ENCODE results near the gene NCR2. TPM values are rescaled to one million over a fixed set of nuclear protein-coding genes. Genes with fewer than 3 reads are reported as not detected.

NCR2 gene
- total and polyA plus RNA-seq, 2 of the 13 experiments (the other 11 are each of a cell fraction or from before 2014, with no cell fraction given), result not detected

DNA sequence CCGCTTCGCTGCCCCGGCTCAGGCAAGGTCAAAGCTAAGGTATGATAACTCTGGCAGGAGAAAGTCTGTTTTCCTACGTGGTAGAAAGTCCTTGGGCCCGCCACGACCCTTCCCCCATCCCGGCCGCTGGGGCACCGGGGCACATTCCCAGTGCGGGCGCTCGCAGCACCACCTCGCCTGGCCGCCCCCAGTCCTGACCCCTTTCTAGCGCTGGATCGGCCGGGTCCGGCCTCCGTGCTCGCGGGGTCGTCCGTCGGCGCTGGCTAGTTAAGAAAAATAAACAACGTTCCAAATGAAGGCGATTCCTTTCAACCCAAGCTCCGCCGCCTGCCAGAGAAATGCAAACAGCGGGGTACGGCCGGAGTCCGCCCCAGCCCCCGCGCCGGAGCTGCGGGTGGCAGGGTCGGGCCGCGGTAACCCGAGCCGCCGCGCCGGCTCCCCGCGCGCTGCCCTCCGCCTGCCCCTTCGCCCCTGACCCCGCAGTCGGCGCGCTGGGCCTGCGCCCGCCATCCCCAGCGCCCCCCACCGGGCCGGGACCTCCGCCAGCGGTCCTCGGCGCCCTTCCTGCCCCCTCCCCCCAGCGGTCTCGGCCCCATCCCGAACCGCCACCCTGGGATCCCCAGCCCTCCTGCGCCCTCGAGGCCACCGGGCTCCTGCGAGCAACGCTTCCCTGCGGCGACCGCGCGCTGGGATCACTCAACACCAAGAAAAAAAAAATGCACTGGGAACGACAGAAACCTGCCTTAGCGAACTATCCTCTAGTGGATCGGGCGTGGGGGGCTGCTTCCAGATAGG is 37.6 kb downstream of the NCR2 start:
- WGBS (ENCODE audit: low lambda C conversion rate), result 9% methylated on average over 50 of the region's 81 CpGs
- intact Hi-C loops (cut with micrococcal nuclease; ENCODE audit: unreplicated experiment), result no loop called here
- POLR2A ChIA-PET, result interaction anchor here (1.4 kb wide), 1 partner anchor 548 kb away, joined by 3 read pairs; the partner anchor contains the start of genes BYSL and MED20
- TF ChIP-seq ZBTB7B (CRISPR knock-in tag; IDR thresholded peaks at IDR 0.05) (peak; percentile 87), MXD3 (CRISPR knock-in tag; IDR thresholded peaks at IDR 0.05) (0 out of 2 replicates have a peak, but pooled peaks have one; percentile 23), ATF1 (CRISPR knock-in tag; IDR thresholded peaks at IDR 0.05) (no peak), CC2D1A (CRISPR knock-in tag; IDR thresholded peaks at IDR 0.05) (no peak), ZNF431 (CRISPR knock-in tag; IDR thresholded peaks at IDR 0.05; ENCODE audit: borderline replicate concordance, low read depth) (0 out of 2 replicates have a peak, but pooled peaks have one; percentile 20), KDM5B (CRISPR knock-in tag; IDR thresholded peaks at IDR 0.05; ENCODE audit: borderline replicate concordance) (peak; percentile 55; the same call in 1 of the 2 replicates), ARNT2 (CRISPR knock-in tag; IDR thresholded peaks at IDR 0.05; ENCODE audit: low read depth) (0 out of 2 replicates have a peak, but pooled peaks have one; percentile 24), ZNF143 (CRISPR knock-in tag; IDR thresholded peaks at IDR 0.05) (no peak), ZNF501 (CRISPR knock-in tag; IDR thresholded peaks at IDR 0.05) (peak; percentile 72; the same call in 1 of the 2 replicates), ETV5 (CRISPR knock-in tag; IDR thresholded peaks at IDR 0.05; ENCODE audit: borderline replicate concordance) (no peak), ZNF605 (CRISPR knock-in tag; IDR thresholded peaks at IDR 0.05) (no peak), CBFB (CRISPR knock-in tag; IDR thresholded peaks at IDR 0.05) (no peak), PPARG (CRISPR knock-in tag; conservative IDR thresholded peaks at IDR 0.05) (0 out of 2 replicates have a peak, but pooled peaks have one; percentile 11), PLRG1 (conservative IDR thresholded peaks at IDR 0.05) (no peak), SALL1 (CRISPR knock-in tag; IDR thresholded peaks at IDR 0.05) (peak; percentile 28; the same call in 1 of the 2 replicates), ESRRA (CRISPR knock-in tag; IDR thresholded peaks at IDR 0.05; ENCODE audit: low read depth) (peak; percentile 62; the same call in 1 of the 2 replicates), NONO (IDR thresholded peaks at IDR 0.05) (no peak), NONO (CRISPR knock-in tag; conservative IDR thresholded peaks at IDR 0.05) (peak; percentile 59), ZNF670 (CRISPR knock-in tag; IDR thresholded peaks at IDR 0.05; ENCODE audit: borderline replicate concordance) (no peak), ZSCAN12 (CRISPR knock-in tag; IDR thresholded peaks at IDR 0.05) (no peak), NFKB2 (CRISPR knock-in tag; IDR thresholded peaks at IDR 0.05; ENCODE audit: borderline replicate concordance) (0 out of 2 replicates have a peak, but pooled peaks have one; percentile 41), SKI (IDR thresholded peaks at IDR 0.05; ENCODE audit: partially characterized antibody) (no peak), TBP (CRISPR knock-in tag; IDR thresholded peaks at IDR 0.05) (no peak)
- TF ChIP-seq, protein P1, sequence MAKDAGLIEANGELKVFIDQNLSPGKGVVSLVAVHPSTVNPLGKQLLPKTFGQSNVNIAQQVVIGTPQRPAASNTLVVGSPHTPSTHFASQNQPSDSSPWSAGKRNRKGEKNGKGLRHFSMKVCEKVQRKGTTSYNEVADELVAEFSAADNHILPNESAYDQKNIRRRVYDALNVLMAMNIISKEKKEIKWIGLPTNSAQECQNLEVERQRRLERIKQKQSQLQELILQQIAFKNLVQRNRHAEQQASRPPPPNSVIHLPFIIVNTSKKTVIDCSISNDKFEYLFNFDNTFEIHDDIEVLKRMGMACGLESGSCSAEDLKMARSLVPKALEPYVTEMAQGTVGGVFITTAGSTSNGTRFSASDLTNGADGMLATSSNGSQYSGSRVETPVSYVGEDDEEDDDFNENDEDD (CRISPR knock-in tag; IDR thresholded peaks at IDR 0.05; ENCODE audit: borderline replicate concordance), result peak; percentile 7; the same call in 1 of the 2 replicates

More for the DNA sequence above, 37.6 kb downstream of the NCR2 start:
- Histone ChIP-seq H3K27ac (ENCODE audit: extremely low read length, insufficient read depth, low read length) (no peak overlapping the region), H3K79me2 (ENCODE audit: insufficient read depth, low read length) (no peaks in the 10 kb centered on the region), H3K27me3 (ENCODE audit: control insufficient read depth in 1 of 2, insufficient read depth in 2 of 2, low read length in 2 of 2) (peaks cover 1 to 46% of the 10 kb centered on the region in 2 experiments; a peak in 4 of 5 replicates), H2AFZ (ENCODE audit: low read length) (no peak overlapping the region), H3K9ac (ENCODE audit: insufficient read depth, low read depth, low read length) (peak overlapping the region; percentile 31; the same call in 1 of the 2 replicates), H3K9me3 (ENCODE audit: low read length) (no peaks in the 10 kb centered on the region), H3K4me2 (ENCODE audit: low read depth, low read length) (peak overlapping the region; percentile 82), H4K20me1 (ENCODE audit: insufficient read depth, low read length) (no peaks in the 10 kb centered on the region), H3K36me3 (replicated peaks in 1 of 2; ENCODE audit: control insufficient read depth in 1 of 2, insufficient read depth in 2 of 2, low read length in 2 of 2) (no peaks in the 10 kb centered on the region), H3K4me3 (replicated peaks in 1 of 3; ENCODE audit: insufficient read depth in 1 of 3, low read depth in 2 of 3, low read length in 3 of 3) (peak overlapping the region; percentile 49 to 70 (median 63)), H3K4me1 (ENCODE audit: insufficient read depth, low read length) (peaks cover 14% of the 10 kb centered on the region)
- no TSS peak for BruUV-seq (replicated peaks)
- ATAC-seq (peak; percentile 67), FAIRE-seq (no peak), DNase-seq (ENCODE audit: low spot score) (peak; percentile 49)
- in situ Hi-C loops (cut with HindIII; ENCODE audit: extremely low pct_ligation_motif_present, low pct_unique_long_range_greater_than_20kb), result loop anchor here (5.0 to 25.0 kb wide), 5 partner anchors 79 to 664 kb away; partner anchors contain the start of gene TOMM6
- CTCF ChIA-PET (ENCODE audit: low intra/inter-chr PET ratio, low total read pairs), result interaction anchor here (1.0 kb wide), 1 partner anchor 309 kb away, joined by 3 read pairs; no protein-coding TSS in a partner anchor

Data from HepG2 (cell line).